HPDE6-E6E7 (cell line): ENCODE measurements around the gene TTC16.

Experiments
- DNase-seq: peaks from one replicate; pipeline ENCODE4 v3.0.0; 2011; ENCODE audit warnings: missing footprints; ENCODE audit errors: extremely low spot score

The TTC16 gene, protein sequence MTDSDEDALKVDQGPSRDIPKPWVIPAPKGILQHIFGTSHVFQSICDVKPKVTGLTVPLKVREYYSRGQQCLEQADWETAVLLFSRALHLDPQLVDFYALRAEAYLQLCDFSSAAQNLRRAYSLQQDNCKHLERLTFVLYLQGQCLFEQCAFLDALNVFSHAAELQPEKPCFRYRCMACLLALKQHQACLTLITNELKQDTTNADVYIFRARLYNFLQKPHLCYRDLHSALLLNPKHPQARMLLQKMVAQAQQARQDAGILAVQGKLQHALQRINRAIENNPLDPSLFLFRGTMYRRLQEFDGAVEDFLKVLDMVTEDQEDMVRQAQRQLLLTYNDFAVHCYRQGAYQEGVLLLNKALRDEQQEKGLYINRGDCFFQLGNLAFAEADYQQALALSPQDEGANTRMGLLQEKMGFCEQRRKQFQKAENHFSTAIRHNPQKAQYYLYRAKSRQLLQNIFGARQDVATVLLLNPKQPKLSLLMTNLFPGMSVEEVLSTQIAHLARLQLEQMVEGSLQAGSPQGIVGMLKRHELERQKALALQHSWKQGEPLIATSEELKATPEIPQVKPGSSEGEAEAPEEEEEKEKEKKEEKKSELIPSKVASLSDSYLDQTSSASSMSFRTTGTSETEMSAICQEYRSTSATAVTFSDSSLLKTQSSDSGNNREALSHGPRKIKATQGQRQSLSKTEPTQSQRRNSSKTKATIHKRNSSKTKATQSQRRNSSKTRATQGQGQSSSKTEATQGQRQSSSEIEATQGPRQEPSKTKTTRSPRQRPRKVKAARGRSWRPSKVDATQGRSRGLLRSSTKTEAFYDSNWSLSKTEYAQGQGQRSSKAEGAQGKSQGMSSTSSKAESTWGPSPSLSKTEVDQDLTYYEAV

DNA sequence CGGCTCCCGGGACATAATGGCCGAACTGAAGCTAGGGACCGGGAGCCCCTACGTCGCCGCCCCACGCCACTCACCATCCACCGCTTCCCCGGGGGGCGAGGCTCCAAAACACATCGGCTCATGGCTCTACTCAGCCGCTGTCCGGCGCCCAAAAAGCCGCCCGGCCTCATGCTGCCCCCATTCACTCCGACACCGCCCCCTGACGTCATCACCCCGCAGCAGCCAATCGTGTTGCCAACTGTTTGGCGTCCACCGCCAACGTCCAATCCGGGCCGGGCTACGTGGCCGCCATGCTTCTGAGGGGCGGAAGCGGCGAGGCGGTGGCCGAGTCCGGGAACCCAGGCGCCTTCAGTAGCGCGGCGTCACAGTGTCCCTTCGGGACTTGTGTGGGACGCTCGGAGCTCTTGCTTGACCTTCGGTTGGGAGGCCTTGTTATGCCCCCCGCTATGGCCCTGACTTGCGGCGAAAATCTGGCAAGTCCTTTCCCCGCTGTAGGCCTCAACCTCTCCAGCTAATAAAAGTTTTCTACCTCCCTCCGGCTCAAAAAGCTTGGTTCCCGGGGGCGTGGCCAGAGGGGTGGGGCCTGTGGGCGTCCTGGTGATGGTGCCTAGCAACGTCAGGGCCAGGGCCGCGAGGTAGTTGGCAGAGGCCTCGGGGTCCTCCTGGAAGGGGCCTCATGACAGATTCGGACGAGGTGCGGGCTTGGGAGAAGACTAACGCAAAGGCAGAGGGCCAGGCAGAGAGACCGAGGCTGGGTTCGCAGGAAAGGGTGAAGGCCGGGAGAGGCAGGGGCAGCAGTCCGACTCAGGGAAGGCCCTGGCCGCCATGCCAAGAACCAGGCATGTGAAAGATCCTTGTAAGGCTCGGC lies at the start of gene TTC16, which contains the start of gene PTRH1:
TTC16 (plus strand) TSS at position 610 of the 868 bp plus-strand sequence; CDS start at position 677, 67 bp downstream.
PTRH1 (minus strand) TSS at position 194 of the 868 bp plus-strand sequence; CDS start at position 170, 24 bp downstream.
- peak; percentile 96 for DNase-seq

DNA sequence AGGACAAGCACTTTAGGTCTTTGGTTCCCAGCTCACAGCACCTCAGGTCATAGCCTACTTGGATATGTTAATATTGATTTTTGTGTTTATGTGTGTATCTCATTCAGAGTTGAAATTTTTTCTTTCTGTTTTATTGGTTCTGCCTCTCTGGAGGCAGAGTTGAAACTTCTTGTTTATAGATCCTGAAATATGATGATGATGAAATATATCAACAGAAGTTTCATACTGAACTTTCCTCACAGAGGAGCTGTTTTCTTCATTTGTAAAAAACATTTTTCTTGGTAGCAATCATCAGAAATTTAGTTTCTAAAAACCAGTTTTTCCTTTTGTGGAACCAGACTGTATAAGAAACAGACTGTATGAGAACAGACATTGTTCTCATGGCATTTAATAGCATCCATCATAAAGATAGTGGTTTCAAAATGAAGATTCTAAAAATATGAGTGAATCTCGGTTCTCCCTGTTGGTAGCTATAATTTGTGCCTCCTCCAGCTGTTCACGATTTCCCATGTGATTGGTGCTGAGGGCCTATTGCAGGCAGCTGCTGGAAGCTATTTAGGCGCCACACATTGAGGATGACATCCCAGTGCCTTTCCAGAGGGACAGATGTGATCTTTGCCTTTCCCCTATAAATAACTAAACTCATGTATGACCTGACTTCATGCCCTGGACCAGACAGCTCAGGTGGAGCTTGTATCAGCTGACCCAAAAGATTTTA lies 48.6 kb upstream of the TTC16 start:
- no peak for DNase-seq

DNA sequence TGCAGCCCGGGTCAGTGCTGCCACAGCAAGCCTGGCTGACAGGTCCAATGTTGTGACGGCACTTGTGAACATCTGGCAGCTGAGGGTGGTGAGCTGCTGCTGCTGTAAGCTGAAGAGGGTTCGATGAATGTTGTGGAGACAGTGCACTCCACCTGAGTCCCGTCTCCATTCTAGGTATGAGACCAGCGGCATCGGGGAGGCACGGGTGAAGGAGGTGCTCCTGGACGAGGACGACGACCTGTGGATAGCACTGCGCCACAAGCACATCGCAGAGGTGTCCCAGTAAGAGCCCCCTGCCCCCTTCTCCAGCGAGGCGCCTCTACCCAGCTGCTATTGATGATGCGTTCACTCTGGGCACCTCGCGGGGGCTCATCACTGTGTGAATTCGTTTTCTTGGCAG lies 48.0 kb upstream of the TTC16 start:
- no peak for DNase-seq

DNA sequence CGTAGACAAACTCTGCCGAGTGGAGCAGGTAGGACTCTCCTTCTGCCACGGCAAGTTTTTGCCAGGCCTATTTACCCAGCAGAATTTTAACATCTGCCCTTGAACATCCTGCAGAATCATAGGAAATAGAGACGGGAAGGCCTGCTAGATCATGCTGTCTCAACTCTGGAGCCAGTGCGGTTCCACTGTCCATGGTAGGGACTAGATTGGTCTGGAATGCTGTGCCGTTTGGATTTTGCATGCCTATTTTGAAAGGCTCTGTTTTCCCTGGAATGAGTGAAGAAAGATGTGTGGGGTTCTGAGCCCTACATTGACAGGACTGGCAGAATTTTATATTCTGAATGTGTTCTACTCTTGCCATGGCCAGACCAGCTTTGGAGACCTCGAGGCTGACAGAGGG lies 42.6 kb upstream of the TTC16 start:
- DNase-seq = no peak

- no peak for DNase-seq
These were observed 39.2 kb upstream of the TTC16 start for GRCh38 chr9:127676638-127677037.

- DNase-seq = no peak
These were observed 36.4 kb upstream of the TTC16 start for GRCh38 chr9:127679506-127679905.

DNA sequence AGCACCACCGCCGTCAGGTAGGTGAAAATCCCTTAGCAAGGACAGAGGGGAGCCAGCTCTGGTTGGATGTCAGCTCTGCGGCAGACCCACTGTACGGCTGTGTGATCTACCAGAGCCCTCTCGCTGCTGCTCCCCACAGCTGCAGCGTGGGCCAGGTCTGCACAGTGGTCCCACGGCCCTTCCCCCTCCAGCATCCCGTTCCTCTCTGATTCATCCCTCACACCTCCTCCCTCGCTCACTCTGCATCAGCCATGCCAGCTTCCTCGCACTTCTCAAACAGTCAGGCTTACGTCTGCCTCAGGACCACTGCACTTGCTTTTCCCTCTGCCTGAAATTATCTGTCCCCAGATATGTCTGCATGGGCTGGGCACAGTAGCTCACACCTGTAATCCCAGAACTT lies 35.7 kb upstream of the TTC16 start:
- no peak for DNase-seq

GRCh38 chr9:127680846-127681245 lies 35.0 kb upstream of the TTC16 start:
- no peak for DNase-seq

DNA sequence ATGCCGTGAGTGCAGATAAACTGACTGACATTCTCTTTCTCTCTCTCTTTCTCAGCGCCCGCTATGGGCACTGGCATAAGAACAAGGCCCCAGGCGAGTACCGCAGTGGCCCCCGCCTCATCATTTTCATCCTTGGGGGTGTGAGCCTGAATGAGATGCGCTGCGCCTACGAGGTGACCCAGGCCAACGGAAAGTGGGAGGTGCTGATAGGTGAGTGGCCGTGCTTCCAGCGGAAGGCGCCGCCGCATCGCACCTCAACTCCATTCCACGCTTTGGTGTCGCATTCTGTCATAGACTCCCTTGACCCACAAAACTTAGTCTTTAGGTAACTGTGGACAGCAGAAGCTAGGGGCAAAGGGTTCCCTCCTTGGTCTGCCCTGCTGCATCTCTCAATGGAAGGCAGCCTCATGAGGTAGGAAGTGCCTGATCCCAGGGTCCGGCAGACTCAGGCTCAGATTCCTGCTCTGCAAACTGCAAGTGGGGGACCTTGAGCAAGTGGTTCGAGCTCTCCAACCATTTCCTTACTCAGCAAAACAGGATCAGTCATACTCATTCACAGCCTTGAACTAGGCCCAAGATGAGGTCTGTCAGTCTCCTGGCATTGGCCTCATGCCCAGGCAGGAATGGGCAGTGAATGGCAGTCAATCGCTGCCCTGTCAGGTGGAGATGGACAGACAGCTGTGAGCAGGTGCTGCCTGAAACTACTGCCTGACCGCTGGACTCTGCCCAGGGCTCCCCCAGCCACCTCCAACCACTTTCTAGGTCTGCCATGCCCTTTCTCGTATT lies 33.3 kb upstream of the TTC16 start:
- no peak for DNase-seq

- no peak for DNase-seq
These were observed 32.2 kb upstream of the TTC16 start for GRCh38 chr9:127683723-127684122.

DNA sequence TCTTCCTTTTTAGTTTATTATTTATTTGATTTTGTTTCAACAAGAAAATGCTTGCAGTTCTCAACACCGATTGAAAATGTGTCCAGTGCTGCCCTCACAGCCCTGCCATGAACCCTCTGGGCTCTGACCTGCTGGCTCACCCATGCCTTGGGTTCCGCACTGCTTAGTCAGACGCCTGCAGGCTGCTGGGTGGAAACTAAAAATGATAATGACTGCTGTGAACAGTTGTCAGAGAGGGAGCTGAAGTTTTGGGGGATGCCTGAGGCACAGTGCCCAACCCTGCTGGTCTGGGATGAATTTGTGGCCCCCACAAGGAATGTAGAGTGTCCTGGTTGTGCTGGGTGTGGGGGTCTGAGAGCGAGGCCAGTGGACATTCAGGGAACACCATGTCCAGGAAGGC lies 31.3 kb upstream of the TTC16 start:
- peak; percentile 33 for DNase-seq

- no peak for DNase-seq
These were observed 29.2 kb upstream of the TTC16 start for GRCh38 chr9:127686461-127687393.

DNA sequence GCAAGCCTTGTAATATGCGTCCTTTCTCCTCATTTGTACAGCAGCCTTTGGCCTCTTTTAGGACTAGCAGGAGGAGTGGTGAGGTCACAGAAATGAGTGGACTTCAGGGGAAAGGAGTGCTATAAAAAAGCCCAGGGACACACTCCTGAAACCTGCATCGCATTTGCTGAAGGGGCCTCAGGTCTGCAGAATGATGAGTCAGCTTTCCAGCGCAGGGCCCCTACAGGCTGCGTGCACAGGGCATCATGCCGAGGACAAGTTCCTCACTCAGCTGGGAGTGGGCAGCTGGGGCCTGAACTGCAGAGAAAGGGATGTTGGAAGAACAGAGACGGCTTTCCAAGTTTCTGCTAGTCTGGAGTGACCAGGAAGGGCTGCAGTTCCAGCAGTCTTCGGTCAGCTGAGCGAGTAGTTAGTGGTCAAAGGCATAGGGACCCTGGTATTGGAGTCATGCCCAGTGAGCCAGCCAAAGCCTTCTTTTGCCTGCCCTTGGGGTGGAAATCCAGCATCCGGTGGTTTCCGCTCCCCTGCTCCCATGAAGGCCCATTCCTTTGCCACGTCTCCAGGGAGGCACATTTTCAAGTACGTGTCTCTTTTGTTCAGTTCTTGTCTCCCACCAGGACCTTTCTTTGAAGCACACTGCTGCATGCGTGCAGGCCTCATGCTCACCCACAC lies 26.4 kb upstream of the TTC16 start:
- DNase-seq = no peak

DNA sequence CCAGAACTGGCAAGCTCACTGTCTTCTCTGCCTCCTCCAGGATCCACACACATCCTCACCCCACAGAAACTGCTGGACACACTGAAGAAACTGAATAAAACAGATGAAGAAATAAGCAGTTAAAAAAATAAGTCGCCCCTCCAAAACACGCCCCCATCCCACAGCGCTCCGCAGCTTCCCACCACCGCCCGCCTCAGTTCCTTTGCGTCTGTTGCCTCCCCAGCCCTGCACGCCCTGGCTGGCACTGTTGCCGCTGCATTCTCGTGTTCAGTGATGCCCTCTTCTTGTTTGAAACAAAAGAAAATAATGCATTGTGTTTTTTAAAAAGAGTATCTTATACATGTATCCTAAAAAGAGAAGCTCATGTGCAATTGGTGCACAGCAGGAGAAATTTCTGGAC lies 25.1 kb upstream of the TTC16 start:
- DNase-seq = no peak

DNA sequence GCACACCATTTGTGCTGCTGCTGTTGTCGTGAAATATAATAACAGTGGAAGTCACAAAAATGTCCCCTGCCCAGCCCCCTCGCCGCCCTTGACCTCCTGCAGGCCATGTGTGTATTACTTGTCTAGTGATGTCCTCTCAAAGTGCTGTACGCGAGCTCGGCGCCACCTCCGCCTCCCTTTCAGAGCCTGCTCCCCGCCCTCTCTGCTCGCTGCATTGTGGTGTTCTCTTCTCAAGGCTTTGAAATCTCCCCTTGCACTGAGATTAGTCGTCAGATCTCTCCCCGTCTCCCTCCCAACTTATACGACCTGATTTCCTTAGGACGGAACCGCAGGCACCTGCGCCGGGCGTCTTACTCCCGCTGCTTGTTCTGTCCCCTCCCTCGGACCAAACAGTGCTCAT lies 23.8 kb upstream of the TTC16 start:
- DNase-seq = no peak

DNA sequence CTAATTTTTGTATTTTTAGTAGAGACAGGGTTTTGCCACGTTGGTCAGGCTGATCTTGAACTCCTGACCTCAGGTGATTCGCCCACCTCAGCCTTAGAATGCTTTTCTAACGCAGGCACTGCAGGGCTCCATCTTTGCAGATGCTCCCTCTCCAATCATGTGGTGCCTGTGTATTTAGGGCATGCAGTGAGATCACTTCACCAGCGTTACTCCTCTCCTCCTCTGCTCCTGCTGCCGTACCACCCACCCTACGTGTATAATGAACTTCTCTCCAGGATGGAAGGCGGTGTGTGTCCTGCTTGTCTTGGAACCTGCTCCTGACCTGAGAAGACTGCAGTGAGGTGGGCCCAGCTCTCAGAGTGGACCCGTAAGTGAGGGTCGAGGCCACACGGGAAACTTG lies 22.7 kb upstream of the TTC16 start:
- DNase-seq = no peak

- DNase-seq = no peak
These were observed 22.2 kb upstream of the TTC16 start for GRCh38 chr9:127693697-127694096.

- DNase-seq = no peak
These were observed 20.8 kb upstream of the TTC16 start for GRCh38 chr9:127694890-127695720.
